H1 (cell line): Measurements from ENCODE around the gene GID4. TPM values are rescaled to one million over a fixed set of nuclear protein-coding genes. Genes with fewer than 3 reads are reported as not detected.

Experiments used
- EGR1 ChIP-seq: IDR thresholded peaks from 2 replicates; pipeline ENCODE4 v1.6.1; 2011; ENCODE audit warnings: low read depth, low read length, borderline replicate concordance
- TEAD4 ChIP-seq: IDR thresholded peaks from 2 replicates; pipeline ENCODE4 v1.6.1; 2012; ENCODE audit warnings: low read depth, low read length, inconsistent platforms, mixed read lengths
- polyA plus RNA-seq, 7 experiments: library from polyadenylated mRNA; depleted of rRNA in 3 of 7; stranded (reverse) in 5 of 7; unstranded in 2 of 7; fragments of >200 nt in 5 of 7; fragments of 200-250 nt in 2 of 7; gene quantifications; 1 replicate in 5 of 7; 2 replicates in 1 of 7; 4 replicates in 1 of 7; pipeline versions ENCODE4 v1.2.1 to v1.2.3, GENCODE V29; 2011 to 2013; ENCODE audit warnings: missing spikeins in 2 of 7, mixed read lengths in 2 of 7
- total RNA-seq: library from RNA; stranded (reverse); fragmentation: NEBNext Ultra II Directional; extraction: Animal tissue kit (Norgen Biotek cat#: 25700); gene quantifications from 2 replicates; pipeline ENCODE4 v1.2.1, GENCODE V29; 2021

Gene GID4
- total and polyA plus RNA-seq, 2 of the 8 experiments (the other 6 are each of a cell fraction or from before 2014, with no cell fraction given): 5.6 to 15.0 TPM

- TF ChIP-seq EGR1 (no peak), TEAD4 (no peak)
Observed at GRCh38 chr17:18017958-18018357, 21.2 kb upstream of the GID4 start (continued).
